Ishikawa (cell line): ENCODE data around the gene CKAP4.
A peak's percentile ranks its signal among the peaks of the same experiment; 100 is the strongest.

Experiments
- CEBPB ChIP-seq: IDR thresholded peaks from 2 replicates; pipeline ENCODE4 v1.6.1; 2012
- CREB1 ChIP-seq: IDR thresholded peaks from 2 replicates; pipeline ENCODE4 v1.6.1; 2012; ENCODE audit warnings: low read depth
- EGR1 ChIP-seq: IDR thresholded peaks from 2 replicates; pipeline ENCODE4 v1.6.1; 2012
- EP300 ChIP-seq: IDR thresholded peaks from 2 replicates; pipeline ENCODE4 v1.6.1; 2012; ENCODE audit warnings: borderline replicate concordance
- FOXM1 ChIP-seq: IDR thresholded peaks from 2 replicates; pipeline ENCODE4 v1.6.1; 2012; ENCODE audit warnings: low read depth, borderline replicate concordance
- MAX ChIP-seq: IDR thresholded peaks from 2 replicates; pipeline ENCODE4 v1.6.1; 2012
- NFIC ChIP-seq: IDR thresholded peaks from 2 replicates; pipeline ENCODE4 v1.6.1; 2012
- RAD21 ChIP-seq: IDR thresholded peaks from 2 replicates; pipeline ENCODE4 v1.6.1; 2012; ENCODE audit warnings: low read depth
- REST ChIP-seq: IDR thresholded peaks from 2 replicates; pipeline ENCODE4 v1.6.1; 2012; ENCODE audit warnings: low read depth, mild to moderate bottlenecking
- TAF1 ChIP-seq: IDR thresholded peaks from 2 replicates; pipeline ENCODE4 v1.6.1; 2012; ENCODE audit warnings: low read depth, mild to moderate bottlenecking
- TCF12 ChIP-seq: IDR thresholded peaks from 2 replicates; pipeline ENCODE4 v1.6.1; 2012; ENCODE audit warnings: low read depth
- TEAD4 ChIP-seq: IDR thresholded peaks from 2 replicates; pipeline ENCODE4 v1.6.1; 2012
- YY1 ChIP-seq: IDR thresholded peaks from 2 replicates; pipeline ENCODE4 v1.6.1; 2012; ENCODE audit warnings: low read depth
- ZBTB7A ChIP-seq: IDR thresholded peaks from 2 replicates; pipeline ENCODE4 v1.6.1; 2012; ENCODE audit warnings: low read depth
- TF ChIP-seq, protein P1 (sequence below): IDR thresholded peaks from 2 replicates; pipeline ENCODE4 v1.6.1; 2012

Gene CKAP4

DNA sequence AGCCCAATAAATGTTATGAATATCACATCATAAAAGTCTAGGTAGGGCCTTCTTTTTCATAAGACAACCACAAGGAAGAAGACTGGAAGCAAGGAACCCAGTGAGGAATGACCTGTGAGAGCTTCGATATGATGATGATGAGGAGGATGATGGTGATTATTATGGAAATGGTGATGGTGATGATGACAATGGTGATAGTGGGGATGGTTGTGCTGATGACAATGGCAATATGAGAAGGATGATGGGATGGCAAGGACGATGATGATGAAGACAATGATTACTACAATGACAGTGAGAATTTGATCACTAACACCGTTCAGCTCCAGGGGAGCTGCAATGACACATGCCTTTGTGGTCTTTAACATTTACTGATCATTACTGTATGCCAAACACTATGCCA, 7.7 kb upstream of the CKAP4 start:
- no peak for TF ChIP-seq TEAD4
- TF ChIP-seq RAD21 = no peak
- no peak for TF ChIP-seq CEBPB
- no peak for TF ChIP-seq NFIC
- TF ChIP-seq, protein P1, sequence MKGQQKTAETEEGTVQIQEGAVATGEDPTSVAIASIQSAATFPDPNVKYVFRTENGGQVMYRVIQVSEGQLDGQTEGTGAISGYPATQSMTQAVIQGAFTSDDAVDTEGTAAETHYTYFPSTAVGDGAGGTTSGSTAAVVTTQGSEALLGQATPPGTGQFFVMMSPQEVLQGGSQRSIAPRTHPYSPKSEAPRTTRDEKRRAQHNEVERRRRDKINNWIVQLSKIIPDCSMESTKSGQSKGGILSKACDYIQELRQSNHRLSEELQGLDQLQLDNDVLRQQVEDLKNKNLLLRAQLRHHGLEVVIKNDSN = no peak
- TF ChIP-seq ZBTB7A = no peak
- no peak for TF ChIP-seq EGR1
- no peak for TF ChIP-seq TCF12
- no peak for TF ChIP-seq CREB1
- TF ChIP-seq REST = no peak
- TF ChIP-seq MAX = no peak
- no peak for TF ChIP-seq EP300
- TF ChIP-seq FOXM1 = no peak
- no peak for TF ChIP-seq TAF1
- TF ChIP-seq YY1 = no peak

- TF ChIP-seq TCF12 = no peak
- no peak for TF ChIP-seq CEBPB
- no peak for TF ChIP-seq MAX
- TF ChIP-seq EGR1 = no peak
- no peak for TF ChIP-seq FOXM1
- TF ChIP-seq TEAD4 = no peak
- no peak for TF ChIP-seq ZBTB7A
- TF ChIP-seq NFIC = peak; percentile 65
These were observed 6.9 kb upstream of the CKAP4 start for GRCh38 chr12:106254724-106255123.

DNA sequence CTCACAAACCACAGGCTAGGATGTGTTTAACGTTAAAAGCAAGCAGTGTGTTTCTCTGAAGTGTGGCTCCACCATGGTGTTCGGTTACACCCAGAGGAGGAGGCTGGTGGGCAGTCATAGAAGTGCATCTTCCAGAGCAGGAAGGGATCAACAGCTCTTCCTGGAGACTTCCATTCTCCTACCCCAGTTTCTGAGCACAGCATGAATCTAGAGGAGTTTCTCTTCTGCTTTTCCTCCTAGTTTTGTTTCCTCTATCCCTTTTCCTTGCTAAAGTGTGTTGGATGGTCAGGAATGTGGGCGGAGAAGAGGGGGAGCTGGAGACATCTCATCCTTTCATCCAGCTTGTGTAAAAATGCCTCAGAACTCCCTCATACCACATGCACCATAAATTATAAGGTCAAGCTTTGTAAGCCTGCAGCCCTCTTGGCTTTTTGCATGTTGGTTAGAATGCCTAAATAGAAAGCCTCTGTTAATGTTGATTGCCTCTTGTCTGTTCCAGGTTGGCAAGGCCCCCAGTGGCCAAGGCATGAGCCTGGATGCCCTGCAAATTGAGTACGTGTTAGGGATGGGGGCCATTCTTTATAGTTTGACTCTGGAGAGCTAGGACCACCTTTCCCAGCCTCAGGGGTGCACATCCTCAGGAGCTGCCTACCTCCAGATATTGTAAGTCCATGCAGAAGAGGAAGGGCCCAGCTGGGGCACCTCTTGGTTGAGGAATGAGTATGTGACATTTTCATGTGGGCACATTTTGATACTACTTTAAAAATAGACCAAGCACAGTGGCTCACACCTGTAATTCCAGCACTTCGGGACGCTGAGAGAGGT, 4.0 kb upstream of the CKAP4 start:
- TF ChIP-seq, protein P1 = no peak
- TF ChIP-seq TCF12 (no peak), ZBTB7A (no peak), YY1 (no peak), TEAD4 (no peak), NFIC (no peak), RAD21 (no peak), EP300 (no peak), TAF1 (no peak), CREB1 (no peak), CEBPB (no peak), REST (no peak), EGR1 (no peak)

GRCh38 chr12:106249411-106250135, 1.8 kb upstream of the CKAP4 start:
- TF ChIP-seq TEAD4 = no peak
- TF ChIP-seq REST = no peak
- TF ChIP-seq EGR1 = no peak
- TF ChIP-seq ZBTB7A = no peak
- TF ChIP-seq CREB1 = no peak
- no peak for TF ChIP-seq EP300
- TF ChIP-seq CEBPB = no peak
- no peak for TF ChIP-seq TCF12
- no peak for TF ChIP-seq TAF1
- no peak for TF ChIP-seq FOXM1
- no peak for TF ChIP-seq NFIC
- TF ChIP-seq RAD21 = no peak
- TF ChIP-seq YY1 = no peak
